Measurements from ENCODE around the gene CCDC85C. TPM values are rescaled to one million over a fixed set of nuclear protein-coding genes. Genes with fewer than 3 reads are reported as not detected.

The CCDC85C gene
- total and polyA plus RNA-seq, 10 of the 15 experiments (the other 5 are each of a cell fraction or from before 2014, with no cell fraction given), result 0.03 to 3.6 (median 1.1) TPM

- 91% methylated on average over 9 of the region's 9 CpGs for WGBS (ENCODE audit: insufficient coverage, insufficient replicate concordance, low lambda C conversion rate, missing lambda C conversion rate)
- no TSS peak for BruUV-seq (replicated peaks)
These were observed 138.7 kb downstream of the CCDC85C start for GRCh38 chr14:99465288-99465687.

GRCh38 chr14:99463974-99464373 is 140.0 kb downstream of the CCDC85C start:
- SMC1A ChIA-PET (ENCODE audit: uncharacterized antibody, unreplicated experiment), result no interaction called here
- TF ChIP-seq ELK1 (IDR thresholded peaks at IDR 0.05; ENCODE audit: low read depth, low read length), result no peak
- no peak for TF ChIP-seq RFX5 (IDR thresholded peaks at IDR 0.05; ENCODE audit: low read depth, low read length)
- no peak for TF ChIP-seq NKRF (conservative IDR thresholded peaks at IDR 0.05)
- TF ChIP-seq HCFC1 (IDR thresholded peaks at IDR 0.05; ENCODE audit: low read length), result no peak
- TF ChIP-seq USF1 (IDR thresholded peaks at IDR 0.05; ENCODE audit: borderline replicate concordance, extremely low read length, insufficient read depth, low read depth, low read length), result no peak
- no peak for TF ChIP-seq IRF3 (IDR thresholded peaks at IDR 0.05)
- TF ChIP-seq CREB1 (IDR thresholded peaks at IDR 0.05; ENCODE audit: low read depth), result no peak
- no peak for TF ChIP-seq ZSCAN29 (IDR thresholded peaks at IDR 0.05)

More at GRCh38 chr14:99465288-99465687, 138.7 kb downstream of the CCDC85C start:
- Histone ChIP-seq H3K4me1 (ENCODE audit: control insufficient read depth, insufficient read depth, low read length) (no peaks in the 10 kb centered on the region), H3K27me3 (replicated peaks in 1 of 2; ENCODE audit: control insufficient read depth in 2 of 2, insufficient read depth in 2 of 2, low read length in 1 of 2) (no peaks in the 10 kb centered on the region), H3K27ac (ENCODE audit: control insufficient read depth, insufficient read depth) (no peak overlapping the region), H4K20me1 (ENCODE audit: control insufficient read depth, insufficient read depth) (0 out of 2 replicates have a peak, but pooled peaks cover 3% of the 10 kb centered on the region), H3K4me3 (no peak overlapping the region), H3K9me3 (replicated peaks; ENCODE audit: control insufficient read depth, insufficient read depth, low read length) (no peaks in the 10 kb centered on the region), H3K9ac (ENCODE audit: control insufficient read depth, insufficient read depth, low read length) (no peak overlapping the region), H3K4me2 (ENCODE audit: control insufficient read depth, insufficient read depth) (no peak overlapping the region), H3K36me3 (ENCODE audit: control insufficient read depth in 2 of 2, insufficient read depth in 2 of 2, low read length in 1 of 2) (peaks cover 21 to 29% of the 10 kb centered on the region in 2 experiments), H2AFZ (ENCODE audit: control insufficient read depth, low read depth, low read length) (no peak overlapping the region), H3K79me2 (ENCODE audit: control insufficient read depth, insufficient read depth, low read length) (peaks cover 10% of the 10 kb centered on the region)
- POLR2A ChIA-PET, result no interaction called here
- intact Hi-C loops (cut with micrococcal nuclease; ENCODE audit: unreplicated experiment) (no loop called here), in situ Hi-C loops (cut with MboI) (no loop called here)
- FAIRE-seq (no peak), DNase-seq (ENCODE audit: low read depth, low spot score) (no peak), ATAC-seq (no peak)
- SMC1A ChIA-PET (ENCODE audit: uncharacterized antibody, unreplicated experiment), result no interaction called here
- TF ChIP-seq SMC3 (IDR thresholded peaks at IDR 0.05; ENCODE audit: borderline replicate concordance, low read length), result no peak
- no peak for TF ChIP-seq BCL11A (IDR thresholded peaks at IDR 0.05; ENCODE audit: low read depth, low read length)
- no peak for TF ChIP-seq SREBF1 (IDR thresholded peaks at IDR 0.05; ENCODE audit: low read length)
- no peak for TF ChIP-seq TARDBP (IDR thresholded peaks at IDR 0.05; ENCODE audit: borderline replicate concordance)
- TF ChIP-seq RAD51 (IDR thresholded peaks at IDR 0.05), result no peak
- TF ChIP-seq BHLHE40 (IDR thresholded peaks at IDR 0.05; ENCODE audit: borderline replicate concordance in 1 of 2, low read depth in 2 of 2, low read length in 1 of 2), result no peak
- TF ChIP-seq CHD4 (IDR thresholded peaks at IDR 0.05), result no peak
- TF ChIP-seq SIX5 (IDR thresholded peaks at IDR 0.05; ENCODE audit: low read depth, low read length, severe bottlenecking), result no peak
- no peak for TF ChIP-seq RBBP5 (conservative IDR thresholded peaks at IDR 0.05)
- no peak for TF ChIP-seq EGR1 (IDR thresholded peaks at IDR 0.05; ENCODE audit: borderline replicate concordance in 1 of 2, low read depth in 2 of 2, low read length in 2 of 2)
- TF ChIP-seq MTA2 (IDR thresholded peaks at IDR 0.05; ENCODE audit: low read depth), result no peak
- no peak for TF ChIP-seq FOXK2 (IDR thresholded peaks at IDR 0.05)
- TF ChIP-seq NFYA (IDR thresholded peaks at IDR 0.05; ENCODE audit: borderline replicate concordance, low read depth, low read length), result no peak
- TF ChIP-seq POU2F2 (IDR thresholded peaks at IDR 0.05; ENCODE audit: borderline replicate concordance, low read depth, low read length), result no peak
- no peak for TF ChIP-seq ZNF207 (IDR thresholded peaks at IDR 0.05; ENCODE audit: borderline replicate concordance)
- no peak for TF ChIP-seq GABPA (IDR thresholded peaks at IDR 0.05; ENCODE audit: low read depth)
- no peak for TF ChIP-seq RCOR1 (conservative IDR thresholded peaks at IDR 0.05; ENCODE audit: low read depth, low read length)
- CTCF ChIA-PET, result no interaction called here
- RAD21 ChIA-PET (ENCODE audit: unreplicated experiment), result no interaction called here

More at GRCh38 chr14:99463974-99464373, 140.0 kb downstream of the CCDC85C start:
- intact Hi-C loops (cut with micrococcal nuclease; ENCODE audit: unreplicated experiment) (no loop called here), in situ Hi-C loops (cut with MboI) (no loop called here)
- CTCF ChIA-PET, result no interaction called here
- Histone ChIP-seq H3K27me3 (replicated peaks in 1 of 2; ENCODE audit: control insufficient read depth in 2 of 2, insufficient read depth in 2 of 2, low read length in 1 of 2) (no peaks in the 10 kb centered on the region), H2AFZ (ENCODE audit: control insufficient read depth, low read depth, low read length) (no peak overlapping the region), H3K4me1 (ENCODE audit: control insufficient read depth, insufficient read depth, low read length) (no peaks in the 10 kb centered on the region), H3K9ac (ENCODE audit: control insufficient read depth, insufficient read depth, low read length) (no peak overlapping the region), H3K9me3 (replicated peaks; ENCODE audit: control insufficient read depth, insufficient read depth, low read length) (no peaks in the 10 kb centered on the region), H3K36me3 (ENCODE audit: control insufficient read depth in 2 of 2, insufficient read depth in 2 of 2, low read length in 1 of 2) (peaks cover 23 to 29% of the 10 kb centered on the region in 2 experiments), H3K79me2 (ENCODE audit: control insufficient read depth, insufficient read depth, low read length) (peaks cover 5% of the 10 kb centered on the region), H3K4me2 (ENCODE audit: control insufficient read depth, insufficient read depth) (no peak overlapping the region), H3K4me3 (no peak overlapping the region), H4K20me1 (ENCODE audit: control insufficient read depth, insufficient read depth) (no peaks in the 10 kb centered on the region), H3K27ac (ENCODE audit: control insufficient read depth, insufficient read depth) (no peak overlapping the region)
- FAIRE-seq, result no peak
- ATAC-seq, result no peak
- RAD21 ChIA-PET (ENCODE audit: unreplicated experiment), result no interaction called here
- POLR2A ChIA-PET, result no interaction called here
- no TSS peak for BruUV-seq (replicated peaks)
- 99% methylated on average over 4 of the region's 4 CpGs for WGBS (ENCODE audit: insufficient coverage, insufficient replicate concordance, low lambda C conversion rate, missing lambda C conversion rate)
- no peak for DNase-seq (ENCODE audit: low read depth, low spot score)

All from GM12878 (cell line).